ENCODE results near the gene BRI3. TPM values are rescaled to one million over a fixed set of nuclear protein-coding genes. Genes with fewer than 3 reads are reported as not detected.
A peak's percentile ranks its signal among the peaks of the same experiment; 100 is the strongest.

BRI3 gene
- 143 TPM for polyA plus RNA-seq (2013, experiment 1 of 4)
- 145 TPM for polyA plus RNA-seq (2013, experiment 2 of 4)
- polyA plus RNA-seq (2013, experiment 3 of 4), result 133 TPM
- polyA plus RNA-seq (2013, experiment 4 of 4), result 159 TPM

- Histone ChIP-seq H3K27ac (ENCODE audit: insufficient read depth, low read depth, low read length, poor library complexity, severe bottlenecking) (no peak within 1 kb of the TSS), H3K4me1 (ENCODE audit: control insufficient read depth, insufficient read depth, low read length) (peaks cover 34% of the 10 kb centered on the region), H3K9me3 (ENCODE audit: control insufficient read depth, low read length) (no peaks in the 10 kb centered on the region), H3K4me3 (ENCODE audit: insufficient read depth, low read depth, low read length) (peak within 1 kb of the TSS; percentile 83), H3K27me3 (ENCODE audit: control insufficient read depth, insufficient read depth, low read length, poor library complexity, severe bottlenecking) (no peaks in the 10 kb centered on the region), H3K36me3 (ENCODE audit: control insufficient read depth, insufficient read depth, low read length) (no peaks in the 10 kb centered on the region)
- 1% methylated on average over 87 to 92 of the region's 92 CpGs for WGBS, 2 experiments
These were observed at the start of gene BRI3 for GRCh38 chr7:98280791-98281756. Gene BRI3, plus strand, starts transcription at chr7:98281686. Its CDS starts 110 bp downstream, at chr7:98281796.

- no peaks in the 10 kb centered on the region for H3K9me3 ChIP-seq (ENCODE audit: control insufficient read depth, low read length)
- 95% methylated on average over 8 of the region's 8 CpGs for WGBS, 2 experiments
- H3K27me3 ChIP-seq (ENCODE audit: control insufficient read depth, insufficient read depth, low read length, poor library complexity, severe bottlenecking), result no peaks in the 10 kb centered on the region
- H3K4me3 ChIP-seq (ENCODE audit: insufficient read depth, low read depth, low read length), result no peak overlapping the region
- H3K27ac ChIP-seq (ENCODE audit: insufficient read depth, low read depth, low read length, poor library complexity, severe bottlenecking), result no peak overlapping the region
- H3K4me1 ChIP-seq (ENCODE audit: control insufficient read depth, insufficient read depth, low read length), result peaks cover 4% of the 10 kb centered on the region
- H3K36me3 ChIP-seq (ENCODE audit: control insufficient read depth, insufficient read depth, low read length), result no peaks in the 10 kb centered on the region
These were observed 49.3 kb upstream of the BRI3 start for GRCh38 chr7:98232263-98232585.

GRCh38 chr7:98232799-98233198, 48.7 kb upstream of the BRI3 start:
- Histone ChIP-seq H3K4me1 (ENCODE audit: control insufficient read depth, insufficient read depth, low read length) (peaks cover 4% of the 10 kb centered on the region), H3K36me3 (ENCODE audit: control insufficient read depth, insufficient read depth, low read length) (no peaks in the 10 kb centered on the region), H3K9me3 (ENCODE audit: control insufficient read depth, low read length) (no peaks in the 10 kb centered on the region), H3K27me3 (ENCODE audit: control insufficient read depth, insufficient read depth, low read length, poor library complexity, severe bottlenecking) (no peaks in the 10 kb centered on the region), H3K27ac (ENCODE audit: insufficient read depth, low read depth, low read length, poor library complexity, severe bottlenecking) (no peak overlapping the region), H3K4me3 (ENCODE audit: insufficient read depth, low read depth, low read length) (no peak overlapping the region)
- 92 to 93% methylated on average over 16 of the region's 16 CpGs for WGBS, 2 experiments

GRCh38 chr7:98233219-98234070, 48.0 kb upstream of the BRI3 start:
- no peak overlapping the region for H3K27ac ChIP-seq (ENCODE audit: insufficient read depth, low read depth, low read length, poor library complexity, severe bottlenecking)
- no peak overlapping the region for H3K4me3 ChIP-seq (ENCODE audit: insufficient read depth, low read depth, low read length)
- WGBS, 2 experiments, result 91% methylated on average over 32 of the region's 32 CpGs
- H3K27me3 ChIP-seq (ENCODE audit: control insufficient read depth, insufficient read depth, low read length, poor library complexity, severe bottlenecking), result no peaks in the 10 kb centered on the region
- H3K9me3 ChIP-seq (ENCODE audit: control insufficient read depth, low read length), result no peaks in the 10 kb centered on the region
- peaks cover 4% of the 10 kb centered on the region for H3K4me1 ChIP-seq (ENCODE audit: control insufficient read depth, insufficient read depth, low read length)
- no peaks in the 10 kb centered on the region for H3K36me3 ChIP-seq (ENCODE audit: control insufficient read depth, insufficient read depth, low read length)

- no peaks in the 10 kb centered on the region for H3K27me3 ChIP-seq (ENCODE audit: control insufficient read depth, insufficient read depth, low read length, poor library complexity, severe bottlenecking)
- H3K4me1 ChIP-seq (ENCODE audit: control insufficient read depth, insufficient read depth, low read length), result peaks cover 4% of the 10 kb centered on the region
- no peak overlapping the region for H3K4me3 ChIP-seq (ENCODE audit: insufficient read depth, low read depth, low read length)
- WGBS, 2 experiments, result 93 to 94% methylated on average over 10 of the region's 10 CpGs
- H3K27ac ChIP-seq (ENCODE audit: insufficient read depth, low read depth, low read length, poor library complexity, severe bottlenecking), result no peak overlapping the region
- no peaks in the 10 kb centered on the region for H3K9me3 ChIP-seq (ENCODE audit: control insufficient read depth, low read length)
- H3K36me3 ChIP-seq (ENCODE audit: control insufficient read depth, insufficient read depth, low read length), result no peaks in the 10 kb centered on the region
These were observed 46.9 kb upstream of the BRI3 start for GRCh38 chr7:98234429-98235147.

- no peak overlapping the region for H3K27ac ChIP-seq (ENCODE audit: insufficient read depth, low read depth, low read length, poor library complexity, severe bottlenecking)
- H3K4me3 ChIP-seq (ENCODE audit: insufficient read depth, low read depth, low read length), result no peak overlapping the region
- no peaks in the 10 kb centered on the region for H3K4me1 ChIP-seq (ENCODE audit: control insufficient read depth, insufficient read depth, low read length)
- WGBS, 2 experiments, result 94 to 95% methylated on average over 11 of the region's 11 CpGs
- no peaks in the 10 kb centered on the region for H3K27me3 ChIP-seq (ENCODE audit: control insufficient read depth, insufficient read depth, low read length, poor library complexity, severe bottlenecking)
- no peaks in the 10 kb centered on the region for H3K9me3 ChIP-seq (ENCODE audit: control insufficient read depth, low read length)
- H3K36me3 ChIP-seq (ENCODE audit: control insufficient read depth, insufficient read depth, low read length), result no peaks in the 10 kb centered on the region
These were observed 45.6 kb upstream of the BRI3 start for GRCh38 chr7:98235901-98236300.

- Histone ChIP-seq H3K9me3 (ENCODE audit: control insufficient read depth, low read length) (no peaks in the 10 kb centered on the region), H3K27me3 (ENCODE audit: control insufficient read depth, insufficient read depth, low read length, poor library complexity, severe bottlenecking) (no peaks in the 10 kb centered on the region), H3K4me1 (ENCODE audit: control insufficient read depth, insufficient read depth, low read length) (no peaks in the 10 kb centered on the region), H3K36me3 (ENCODE audit: control insufficient read depth, insufficient read depth, low read length) (no peaks in the 10 kb centered on the region), H3K27ac (ENCODE audit: insufficient read depth, low read depth, low read length, poor library complexity, severe bottlenecking) (no peak overlapping the region), H3K4me3 (ENCODE audit: insufficient read depth, low read depth, low read length) (no peak overlapping the region)
- WGBS, 2 experiments, result 95% methylated on average over 25 of the region's 25 CpGs
These were observed 44.9 kb upstream of the BRI3 start for GRCh38 chr7:98236355-98237185.

GRCh38 chr7:98238076-98238475, 43.4 kb upstream of the BRI3 start:
- Histone ChIP-seq H3K4me3 (ENCODE audit: insufficient read depth, low read depth, low read length) (no peak overlapping the region), H3K27me3 (ENCODE audit: control insufficient read depth, insufficient read depth, low read length, poor library complexity, severe bottlenecking) (no peaks in the 10 kb centered on the region), H3K27ac (ENCODE audit: insufficient read depth, low read depth, low read length, poor library complexity, severe bottlenecking) (no peak overlapping the region), H3K4me1 (ENCODE audit: control insufficient read depth, insufficient read depth, low read length) (no peaks in the 10 kb centered on the region), H3K9me3 (ENCODE audit: control insufficient read depth, low read length) (no peaks in the 10 kb centered on the region), H3K36me3 (ENCODE audit: control insufficient read depth, insufficient read depth, low read length) (no peaks in the 10 kb centered on the region)
- 93% methylated on average over 4 of the region's 4 CpGs for WGBS, 2 experiments

GRCh38 chr7:98238976-98239375, 42.5 kb upstream of the BRI3 start:
- H3K4me3 ChIP-seq (ENCODE audit: insufficient read depth, low read depth, low read length), result no peak overlapping the region
- WGBS, 2 experiments, result 93 to 95% methylated on average over 9 of the region's 9 CpGs
- no peaks in the 10 kb centered on the region for H3K27me3 ChIP-seq (ENCODE audit: control insufficient read depth, insufficient read depth, low read length, poor library complexity, severe bottlenecking)

More at GRCh38 chr7:98238976-98239375, 42.5 kb upstream of the BRI3 start:
- no peaks in the 10 kb centered on the region for H3K4me1 ChIP-seq (ENCODE audit: control insufficient read depth, insufficient read depth, low read length)
- no peak overlapping the region for H3K27ac ChIP-seq (ENCODE audit: insufficient read depth, low read depth, low read length, poor library complexity, severe bottlenecking)
- H3K36me3 ChIP-seq (ENCODE audit: control insufficient read depth, insufficient read depth, low read length), result no peaks in the 10 kb centered on the region
- no peaks in the 10 kb centered on the region for H3K9me3 ChIP-seq (ENCODE audit: control insufficient read depth, low read length)
